Osteocyte (in vitro differentiated cells): ENCODE results near the gene LBX1. TPM values are rescaled to one million over a fixed set of nuclear protein-coding genes. Genes with fewer than 3 reads are reported as not detected.
A peak's percentile ranks its signal among the peaks of the same experiment; 100 is the strongest.

Experiments used
- DNase-seq: peaks from one replicate; pipeline ENCODE4 v3.0.0; 2021; ENCODE audit warnings: mixed read lengths; ENCODE audit not compliant: unreplicated experiment; ENCODE audit errors: extremely low spot score
- H3K27ac Mint-ChIP-seq: one replicate; pipeline ENCODE4 v1.8.0; 2021; ENCODE audit warnings: mild to moderate bottlenecking, mixed read lengths; ENCODE audit not compliant: unreplicated experiment
- H3K27me3 Mint-ChIP-seq: one replicate; pipeline ENCODE4 v1.8.0; 2021; ENCODE audit warnings: mixed read lengths; ENCODE audit not compliant: unreplicated experiment
- H3K36me3 Mint-ChIP-seq: one replicate; pipeline ENCODE4 v1.8.0; 2021; ENCODE audit warnings: mixed read lengths; ENCODE audit not compliant: unreplicated experiment
- H3K4me1 Mint-ChIP-seq: one replicate; pipeline ENCODE4 v1.8.0; 2021; ENCODE audit warnings: mixed read lengths; ENCODE audit not compliant: unreplicated experiment
- H3K4me3 Mint-ChIP-seq: one replicate; pipeline ENCODE4 v1.8.0; 2021; ENCODE audit warnings: mild to moderate bottlenecking, moderate library complexity, mixed read lengths; ENCODE audit not compliant: unreplicated experiment
- H3K9me3 Mint-ChIP-seq: one replicate; pipeline ENCODE4 v1.8.0; 2021; ENCODE audit warnings: mixed read lengths; ENCODE audit not compliant: unreplicated experiment
- CTCF ChIP-seq: fragments of 200-600 bp; sonication (generic); IDR thresholded peaks from 2 replicates; pipeline ENCODE4 v1.5.0; 2021; ENCODE audit warnings: antibody characterized with exemption, mild to moderate bottlenecking, moderate library complexity
- long read RNA-seq: library from polyadenylated mRNA; unstranded; transcript quantifications from one replicate; pipeline ENCODE4 v2.0.0, GENCODE V29; 2021
- total RNA-seq: library from RNA; stranded (reverse); gene quantifications from 2 replicates; pipeline ENCODE4 v1.2.1, GENCODE V29; 2021

LBX1 gene
- not detected in 2 replicates for total RNA-seq
- long read RNA-seq, result 0 reads

GRCh38 chr10:101229266-101230182 lies at the start of gene LBX1:
Gene LBX1, minus strand, starts transcription at chr10:101229463. Its CDS starts 648 bp downstream, at chr10:101228815.
- no peak for DNase-seq
- Mint-ChIP-seq H3K4me1 (peaks cover 28% of the 10 kb centered on the region), H3K4me3 (peak within 1 kb of the TSS; percentile 47), H3K27me3 (peaks cover 75% of the 10 kb centered on the region), H3K9me3 (no peaks in the 10 kb centered on the region), H3K36me3 (peaks cover 5% of the 10 kb centered on the region), H3K27ac (no peak within 1 kb of the TSS)
- TF ChIP-seq CTCF, result no peak

- H3K4me1 Mint-ChIP-seq, result peaks cover 2% of the 10 kb centered on the region
- no peak overlapping the region for H3K27ac Mint-ChIP-seq
- H3K27me3 Mint-ChIP-seq, result peaks cover 48% of the 10 kb centered on the region
- no peak for DNase-seq
- H3K36me3 Mint-ChIP-seq, result no peaks in the 10 kb centered on the region
- TF ChIP-seq CTCF, result no peak
- H3K9me3 Mint-ChIP-seq, result no peaks in the 10 kb centered on the region
- no peak overlapping the region for H3K4me3 Mint-ChIP-seq
Measured at GRCh38 chr10:101273741-101274140, 44.5 kb upstream of the LBX1 start.

- H3K4me3 Mint-ChIP-seq, result no peak overlapping the region
- no peak for DNase-seq
- peaks cover 48% of the 10 kb centered on the region for H3K27me3 Mint-ChIP-seq
- H3K36me3 Mint-ChIP-seq, result no peaks in the 10 kb centered on the region
- no peak for TF ChIP-seq CTCF
- H3K27ac Mint-ChIP-seq, result no peak overlapping the region
- no peaks in the 10 kb centered on the region for H3K9me3 Mint-ChIP-seq
- peaks cover 2% of the 10 kb centered on the region for H3K4me1 Mint-ChIP-seq
Measured at GRCh38 chr10:101273330-101273729, 44.1 kb upstream of the LBX1 start.

- peak; percentile 76 for TF ChIP-seq CTCF
- H3K36me3 Mint-ChIP-seq, result no peaks in the 10 kb centered on the region
- no peaks in the 10 kb centered on the region for H3K9me3 Mint-ChIP-seq
- DNase-seq, result peak; percentile 86
- H3K4me3 Mint-ChIP-seq, result no peak overlapping the region
- H3K27ac Mint-ChIP-seq, result no peak overlapping the region
- H3K27me3 Mint-ChIP-seq, result peaks cover 50% of the 10 kb centered on the region
- peaks cover 2% of the 10 kb centered on the region for H3K4me1 Mint-ChIP-seq
Measured at GRCh38 chr10:101272229-101272868, 43.1 kb upstream of the LBX1 start.

GRCh38 chr10:101270763-101271162 lies 41.5 kb upstream of the LBX1 start:
- peaks cover 38% of the 10 kb centered on the region for H3K27me3 Mint-ChIP-seq
- no peaks in the 10 kb centered on the region for H3K36me3 Mint-ChIP-seq
- H3K27ac Mint-ChIP-seq, result no peak overlapping the region
- peaks cover 2% of the 10 kb centered on the region for H3K4me1 Mint-ChIP-seq
- no peak for TF ChIP-seq CTCF
- H3K9me3 Mint-ChIP-seq, result no peaks in the 10 kb centered on the region
- no peak for DNase-seq
- H3K4me3 Mint-ChIP-seq, result no peak overlapping the region
